ENCODE results near the gene AKAP13. TPM values are rescaled to one million over a fixed set of nuclear protein-coding genes. Genes with fewer than 3 reads are reported as not detected.

AKAP13 gene
- total RNA-seq, 6 donors from 2014 or later = 329 to 1,278 (median 748) TPM

DNA sequence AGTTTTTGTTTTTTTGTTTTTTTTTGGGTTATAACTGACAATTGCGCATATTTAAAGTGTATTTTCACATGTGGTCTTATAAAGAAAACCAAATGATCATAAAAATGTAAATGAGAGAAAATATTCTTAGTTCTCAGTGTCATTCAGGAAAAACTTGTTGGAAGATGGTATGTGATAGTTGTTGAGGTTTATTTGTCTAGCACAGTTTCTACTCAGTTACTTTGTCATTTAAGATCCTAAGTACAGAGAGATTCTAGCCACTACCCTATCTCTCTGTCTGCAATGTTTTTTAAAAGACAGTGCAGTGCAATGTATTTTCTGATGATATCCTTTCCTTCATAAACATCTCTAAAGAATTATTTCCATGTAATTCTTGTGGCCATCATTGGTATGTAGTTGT lies 46.1 kb downstream of the AKAP13 start:
- H3K9me3 ChIP-seq = no peaks in the 10 kb centered on the region
- no peaks in the 10 kb centered on the region for H3K36me3 ChIP-seq
- no peak overlapping the region for H3K27ac ChIP-seq
- TF ChIP-seq CTCF (IDR thresholded peaks at IDR 0.05) (no peak), POLR2AphosphoS5 (IDR thresholded peaks at IDR 0.05) (no peak), POLR2A (IDR thresholded peaks at IDR 0.05) (no peak), EP300 (IDR thresholded peaks at IDR 0.05) (no peak)
- H3K4me3 ChIP-seq = no peak overlapping the region
- H3K27me3 ChIP-seq = no peaks in the 10 kb centered on the region
- 96 to 97% methylated on average over 1 of the region's 1 CpG for WGBS, 2 donors
- ATAC-seq (ENCODE audit: low FRiP score in 2 of 2) = no peak
- H3K4me1 ChIP-seq = peaks cover 10 to 30% (median 12%) of the 10 kb centered on the region in 4 donors
- no peak for DNase-seq

- ATAC-seq (ENCODE audit: low FRiP score in 2 of 2) (no peak), DNase-seq (no peak)
- H3K4me3 ChIP-seq = no peak overlapping the region
- H3K27me3 ChIP-seq = no peaks in the 10 kb centered on the region
- no peak overlapping the region for H3K27ac ChIP-seq
- no peak for TF ChIP-seq CTCF (IDR thresholded peaks at IDR 0.05)
- TF ChIP-seq POLR2A (IDR thresholded peaks at IDR 0.05) = no peak
- TF ChIP-seq POLR2AphosphoS5 (IDR thresholded peaks at IDR 0.05) = no peak
- TF ChIP-seq EP300 (IDR thresholded peaks at IDR 0.05) = no peak
- WGBS, 2 donors = 81 to 86% methylated on average over 5 of the region's 5 CpGs
- H3K36me3 ChIP-seq = no peaks in the 10 kb centered on the region
- H3K4me1 ChIP-seq = peaks cover 0 to 20% (median 3%) of the 10 kb centered on the region in 4 donors
- no peaks in the 10 kb centered on the region for H3K9me3 ChIP-seq
These were observed 47.1 kb downstream of the AKAP13 start for GRCh38 chr15:85427286-85428028.

DNA sequence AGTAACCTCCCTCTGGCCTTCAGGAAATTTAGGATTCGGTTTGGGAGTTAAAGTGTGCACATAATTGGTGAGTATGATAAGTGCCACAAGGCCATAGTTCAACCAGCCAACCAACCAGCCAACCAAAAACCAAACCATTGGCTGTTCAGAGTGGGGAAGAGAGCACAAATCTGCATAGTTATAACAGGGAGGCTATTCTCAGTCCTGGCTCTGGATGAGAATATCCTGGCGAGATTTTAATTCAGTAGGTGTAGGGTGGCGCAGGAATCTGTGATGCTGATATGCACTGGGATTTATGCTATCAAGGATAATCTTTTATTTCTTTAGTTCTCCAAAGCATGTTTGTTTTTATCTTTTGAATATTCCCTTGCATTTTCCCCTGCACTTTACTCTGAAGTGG lies 49.1 kb downstream of the AKAP13 start:
- Histone ChIP-seq H3K36me3 (no peaks in the 10 kb centered on the region), H3K27me3 (no peaks in the 10 kb centered on the region), H3K27ac (no peak overlapping the region), H3K9me3 (no peaks in the 10 kb centered on the region), H3K4me1 (peaks cover 0 to 14% (median 2%) of the 10 kb centered on the region in 4 donors), H3K4me3 (no peak overlapping the region)
- ATAC-seq (ENCODE audit: low FRiP score in 2 of 2) = no peak
- 97 to 98% methylated on average over 3 of the region's 3 CpGs for WGBS, 2 donors
- TF ChIP-seq EP300 (IDR thresholded peaks at IDR 0.05) (no peak), POLR2AphosphoS5 (IDR thresholded peaks at IDR 0.05) (no peak), POLR2A (IDR thresholded peaks at IDR 0.05) (no peak), CTCF (IDR thresholded peaks at IDR 0.05) (no peak)
- DNase-seq = no peak

GRCh38 chr15:85430406-85431204 lies 50.2 kb downstream of the AKAP13 start:
- H3K4me1 ChIP-seq = peaks cover 0 to 14% (median 2%) of the 10 kb centered on the region in 4 donors
- H3K36me3 ChIP-seq = no peaks in the 10 kb centered on the region
- no peak for ATAC-seq (ENCODE audit: low FRiP score in 2 of 2)
- no peaks in the 10 kb centered on the region for H3K9me3 ChIP-seq
- no peak for DNase-seq
- WGBS, 2 donors = 90 to 94% methylated on average over 6 of the region's 6 CpGs
- TF ChIP-seq POLR2A (IDR thresholded peaks at IDR 0.05) (no peak), POLR2AphosphoS5 (IDR thresholded peaks at IDR 0.05) (no peak)
- H3K27ac ChIP-seq = no peak overlapping the region
- no peaks in the 10 kb centered on the region for H3K27me3 ChIP-seq
- H3K4me3 ChIP-seq = no peak overlapping the region

GRCh38 chr15:85439996-85440395 lies 59.6 kb downstream of the AKAP13 start:
- peaks cover 22 to 32% (median 27%) of the 10 kb centered on the region in 4 donors for H3K4me1 ChIP-seq
- no peak for DNase-seq
- TF ChIP-seq CTCF (IDR thresholded peaks at IDR 0.05) = no peak
- no peak for TF ChIP-seq POLR2AphosphoS5 (IDR thresholded peaks at IDR 0.05)
- no peak for TF ChIP-seq EP300 (IDR thresholded peaks at IDR 0.05)
- TF ChIP-seq POLR2A (IDR thresholded peaks at IDR 0.05) = no peak
- H3K36me3 ChIP-seq = no peaks in the 10 kb centered on the region
- H3K27me3 ChIP-seq = no peaks in the 10 kb centered on the region
- H3K4me3 ChIP-seq = no peak overlapping the region
- H3K9me3 ChIP-seq = no peaks in the 10 kb centered on the region
- ATAC-seq (ENCODE audit: low FRiP score in 2 of 2) = no peak
- no peak overlapping the region for H3K27ac ChIP-seq
